DND-41 (cell line): ENCODE data around the gene DCUN1D1.

ENCODE experiments used
- EZH2 ChIP-seq: IDR thresholded peaks from 3 replicates; pipeline ENCODE4 v1.6.1; 2012; ENCODE audit warnings: borderline replicate concordance, low read depth, mild to moderate bottlenecking, moderate library complexity, low read length, inconsistent platforms; ENCODE audit not compliant: severe bottlenecking
- TF ChIP-seq, protein P1 (sequence below): IDR thresholded peaks from 2 replicates; pipeline ENCODE4 v1.5.1; 2012; ENCODE audit warnings: borderline replicate concordance, low read length, moderate library complexity, mild to moderate bottlenecking; ENCODE audit not compliant: poor library complexity, severe bottlenecking; ENCODE audit errors: extremely low read depth

DNA sequence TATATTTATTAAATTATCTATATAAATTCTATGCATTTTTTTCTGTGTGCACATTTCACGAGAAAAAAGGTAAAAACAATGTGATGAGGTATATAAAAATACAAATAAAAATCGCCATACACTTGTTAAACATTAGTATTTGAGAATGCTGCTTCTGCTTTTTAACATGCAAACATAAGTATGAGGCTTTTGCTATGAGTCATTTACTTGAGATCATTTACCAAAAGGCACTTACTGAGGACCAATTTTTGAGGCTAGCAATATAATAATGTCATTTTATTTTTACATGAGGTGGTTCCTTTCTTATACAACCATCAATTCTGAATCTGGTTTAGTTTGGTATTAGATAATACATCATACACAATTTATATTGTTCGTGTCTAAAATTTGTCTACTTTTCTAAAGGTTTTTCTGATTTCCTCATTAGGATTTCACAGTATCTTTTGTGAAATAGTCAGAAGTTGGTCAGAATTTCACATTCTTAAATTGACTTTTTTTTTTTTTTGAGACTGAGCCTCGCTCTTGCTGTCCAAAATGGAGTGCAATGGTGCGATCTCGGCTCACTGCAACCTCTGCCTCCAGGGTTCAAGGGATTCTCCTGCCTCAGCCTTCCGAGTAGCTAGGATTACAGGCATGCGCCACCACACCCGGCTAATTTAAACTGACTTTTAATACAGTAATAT is 25.6 kb downstream of the DCUN1D1 start:
- no peak for TF ChIP-seq EZH2
- TF ChIP-seq, protein P1, sequence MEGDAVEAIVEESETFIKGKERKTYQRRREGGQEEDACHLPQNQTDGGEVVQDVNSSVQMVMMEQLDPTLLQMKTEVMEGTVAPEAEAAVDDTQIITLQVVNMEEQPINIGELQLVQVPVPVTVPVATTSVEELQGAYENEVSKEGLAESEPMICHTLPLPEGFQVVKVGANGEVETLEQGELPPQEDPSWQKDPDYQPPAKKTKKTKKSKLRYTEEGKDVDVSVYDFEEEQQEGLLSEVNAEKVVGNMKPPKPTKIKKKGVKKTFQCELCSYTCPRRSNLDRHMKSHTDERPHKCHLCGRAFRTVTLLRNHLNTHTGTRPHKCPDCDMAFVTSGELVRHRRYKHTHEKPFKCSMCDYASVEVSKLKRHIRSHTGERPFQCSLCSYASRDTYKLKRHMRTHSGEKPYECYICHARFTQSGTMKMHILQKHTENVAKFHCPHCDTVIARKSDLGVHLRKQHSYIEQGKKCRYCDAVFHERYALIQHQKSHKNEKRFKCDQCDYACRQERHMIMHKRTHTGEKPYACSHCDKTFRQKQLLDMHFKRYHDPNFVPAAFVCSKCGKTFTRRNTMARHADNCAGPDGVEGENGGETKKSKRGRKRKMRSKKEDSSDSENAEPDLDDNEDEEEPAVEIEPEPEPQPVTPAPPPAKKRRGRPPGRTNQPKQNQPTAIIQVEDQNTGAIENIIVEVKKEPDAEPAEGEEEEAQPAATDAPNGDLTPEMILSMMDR: no peak
